NCI-H1417 (cell line): ENCODE results near the gene ABHD1.

Experiments used
- DNase-seq, 3 experiments: peaks; one replicate each; lab custom pipeline; 2025; lab: John Stamatoyannopoulos, UW

ABHD1 gene

GRCh38 chr2:27086724-27087593 is 36.7 kb upstream of the ABHD1 start, which contains the start of gene KHK:
Gene KHK (plus strand): TSS chr2:27086772. CDS start chr2:27087260, 488 bp downstream.
- DNase-seq = peak; percentile 71 to 92 (median 90)

- DNase-seq = no peak
Observed at GRCh38 chr2:27087823-27088410, 35.7 kb upstream of the ABHD1 start.

DNA sequence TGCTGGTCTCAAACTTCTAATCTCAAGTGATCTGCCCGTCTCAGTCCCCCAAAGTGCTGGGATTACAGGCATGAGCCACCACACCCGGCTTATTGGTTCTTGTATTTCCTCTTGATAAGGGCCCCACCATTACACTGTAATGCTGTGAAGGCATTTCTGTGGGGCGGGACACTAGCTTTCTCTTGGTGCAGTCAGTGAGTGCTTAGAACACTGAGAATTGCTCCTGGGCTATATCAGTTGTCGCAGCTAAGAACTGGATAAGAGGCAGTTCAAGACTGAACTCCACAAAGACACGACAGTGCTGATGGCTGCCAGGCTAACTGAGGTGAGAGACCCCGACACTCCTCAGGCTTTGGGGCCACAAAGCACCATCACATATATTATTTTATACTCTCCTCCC is 35.0 kb upstream of the ABHD1 start:
- no peak for DNase-seq

- DNase-seq = no peak
Observed at GRCh38 chr2:27089111-27089954, 34.3 kb upstream of the ABHD1 start.

DNA sequence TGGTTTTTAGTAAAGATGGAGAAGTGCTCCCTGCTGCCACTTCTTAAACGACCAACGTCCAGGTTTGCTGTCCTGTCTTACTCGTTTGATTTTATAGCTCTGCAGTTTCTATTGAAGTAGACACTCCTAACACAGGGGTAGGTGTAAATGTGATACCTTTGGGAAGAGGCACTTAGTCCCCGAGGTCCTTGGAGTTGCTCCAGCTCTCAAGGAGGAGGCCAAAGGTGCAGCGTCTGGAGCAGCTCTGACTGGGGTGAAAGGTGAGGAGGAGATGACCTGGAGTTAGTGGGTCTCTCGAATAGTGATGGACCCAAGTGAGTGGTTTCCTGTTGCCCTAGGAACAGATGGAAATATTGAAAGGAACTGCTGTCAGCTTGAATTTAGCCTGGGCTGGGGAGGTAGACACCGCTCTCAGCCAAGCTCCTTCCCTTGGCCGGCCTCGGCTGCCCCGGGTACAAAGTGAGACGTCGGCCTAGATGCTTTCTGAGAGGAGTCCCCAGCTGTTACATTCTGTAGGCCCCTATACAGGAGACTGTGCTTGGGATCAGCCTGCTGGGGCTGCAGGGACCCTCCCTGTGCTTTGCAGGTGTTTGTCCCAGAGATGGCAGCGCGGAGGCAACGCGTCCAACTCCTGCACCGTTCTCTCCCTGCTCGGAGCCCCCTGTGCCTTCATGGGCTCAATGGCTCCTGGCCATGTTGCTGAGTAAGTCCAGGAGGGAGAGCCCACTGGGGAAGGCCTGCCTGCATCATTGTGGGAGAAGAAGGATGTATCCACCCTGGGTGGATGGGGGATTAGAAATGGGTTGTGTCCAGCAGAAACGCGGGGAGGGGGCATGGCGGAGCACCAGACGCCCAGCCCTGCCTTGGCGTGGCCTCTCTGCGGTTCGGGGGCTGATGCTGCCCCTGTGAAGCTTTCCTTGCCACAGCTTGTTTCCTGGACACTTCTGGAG is 31.6 kb upstream of the ABHD1 start:
- no peak for DNase-seq

GRCh38 chr2:27092696-27093429 is 30.8 kb upstream of the ABHD1 start:
- DNase-seq = no peak

DNA sequence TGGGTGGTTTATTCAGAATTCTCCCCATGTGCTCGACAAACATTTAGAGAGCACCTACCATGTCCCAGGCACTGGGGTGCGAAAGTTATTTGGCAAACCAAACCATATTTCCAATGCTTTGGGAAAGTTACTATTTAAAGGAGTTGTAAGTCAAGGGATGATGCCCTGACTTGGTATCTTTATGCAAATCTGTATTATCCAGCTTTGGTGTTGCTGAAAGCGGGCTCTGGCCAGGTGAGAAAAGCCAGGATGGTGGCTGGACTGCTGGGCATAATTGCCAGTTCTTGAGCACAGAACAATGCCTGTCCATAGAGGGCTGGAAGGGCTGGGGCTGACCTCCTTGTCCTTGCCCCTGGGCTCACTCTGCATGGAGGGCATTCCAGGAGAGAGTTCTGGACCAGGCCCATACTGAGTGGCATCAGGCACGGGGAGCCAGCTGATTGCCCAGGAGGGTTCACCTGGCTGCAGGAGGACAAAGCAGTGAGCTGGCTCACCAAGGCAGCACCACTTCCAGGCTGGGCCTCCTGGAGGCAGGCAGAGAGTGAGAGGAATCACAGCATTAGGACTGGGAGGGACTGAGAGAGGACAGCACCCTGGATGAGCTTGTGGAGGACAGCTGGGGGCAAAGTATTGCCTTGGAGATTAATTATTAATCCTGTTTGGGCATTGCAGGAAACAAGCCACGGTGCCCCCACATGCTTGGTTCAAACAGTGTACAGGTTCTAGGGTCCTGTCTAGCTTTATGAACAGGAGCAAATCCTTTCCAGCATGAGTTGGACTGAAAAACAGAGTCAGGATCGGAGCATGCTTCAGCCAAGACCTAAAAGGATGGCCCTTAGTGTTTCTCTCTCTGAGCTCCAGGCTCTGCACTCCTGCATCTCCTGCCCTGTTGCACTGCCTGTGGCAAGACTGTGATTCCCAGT is 29.9 kb upstream of the ABHD1 start:
- no peak for DNase-seq

DNA sequence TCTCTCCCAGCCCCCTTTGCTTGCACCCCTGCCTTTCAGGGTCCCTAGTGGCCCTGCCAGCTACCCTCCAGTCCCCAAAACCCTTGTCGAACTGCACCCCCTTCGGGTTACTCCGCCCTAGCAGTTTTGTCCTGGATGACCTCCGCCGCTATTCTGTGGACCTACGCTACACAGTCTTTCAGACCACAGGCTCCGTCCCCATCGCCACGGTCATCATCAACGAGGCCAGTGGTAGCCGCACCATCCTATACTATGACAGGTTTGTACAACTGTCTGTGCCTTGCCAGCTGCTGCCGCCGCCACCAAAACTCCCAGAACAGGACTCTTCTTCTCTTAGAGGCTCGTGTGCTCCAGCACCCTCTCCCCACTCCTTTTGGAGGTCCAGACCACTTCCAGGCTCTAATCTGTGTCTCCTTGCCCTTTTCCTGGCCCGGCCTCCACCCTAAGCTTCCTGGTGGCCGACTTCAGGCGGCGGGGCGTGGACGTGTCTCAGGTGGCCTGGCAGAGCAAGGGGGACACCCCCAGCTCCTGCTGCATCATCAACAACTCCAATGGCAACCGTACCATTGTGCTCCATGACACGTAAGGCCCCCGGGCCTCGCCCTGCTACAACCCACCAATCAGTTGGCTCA is 29.1 kb upstream of the ABHD1 start:
- DNase-seq = no peak

GRCh38 chr2:27095427-27095744 is 28.2 kb upstream of the ABHD1 start:
- DNase-seq = no peak

- peak; percentile 23 to 59 (median 43) for DNase-seq
Observed at GRCh38 chr2:27095745-27096651, 27.6 kb upstream of the ABHD1 start.

GRCh38 chr2:27096748-27097297 is 26.8 kb upstream of the ABHD1 start:
- no peak for DNase-seq

GRCh38 chr2:27097341-27097740 is 26.3 kb upstream of the ABHD1 start:
- DNase-seq = no peak

- no peak for DNase-seq
Observed at GRCh38 chr2:27099334-27099955, 24.2 kb upstream of the ABHD1 start.

DNA sequence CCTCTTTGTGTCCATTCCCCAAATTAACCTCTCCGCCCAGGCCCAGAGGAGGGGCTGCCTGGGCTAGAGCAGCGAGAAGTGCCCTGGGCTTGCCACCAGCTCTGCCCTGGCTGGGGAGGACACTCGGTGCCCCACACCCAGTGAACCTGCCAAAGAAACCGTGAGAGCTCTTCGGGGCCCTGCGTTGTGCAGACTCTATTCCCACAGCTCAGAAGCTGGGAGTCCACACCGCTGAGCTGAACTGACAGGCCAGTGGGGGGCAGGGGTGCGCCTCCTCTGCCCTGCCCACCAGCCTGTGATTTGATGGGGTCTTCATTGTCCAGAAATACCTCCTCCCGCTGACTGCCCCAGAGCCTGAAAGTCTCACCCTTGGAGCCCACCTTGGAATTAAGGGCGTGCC is 23.6 kb upstream of the ABHD1 start:
- no peak for DNase-seq

DNA sequence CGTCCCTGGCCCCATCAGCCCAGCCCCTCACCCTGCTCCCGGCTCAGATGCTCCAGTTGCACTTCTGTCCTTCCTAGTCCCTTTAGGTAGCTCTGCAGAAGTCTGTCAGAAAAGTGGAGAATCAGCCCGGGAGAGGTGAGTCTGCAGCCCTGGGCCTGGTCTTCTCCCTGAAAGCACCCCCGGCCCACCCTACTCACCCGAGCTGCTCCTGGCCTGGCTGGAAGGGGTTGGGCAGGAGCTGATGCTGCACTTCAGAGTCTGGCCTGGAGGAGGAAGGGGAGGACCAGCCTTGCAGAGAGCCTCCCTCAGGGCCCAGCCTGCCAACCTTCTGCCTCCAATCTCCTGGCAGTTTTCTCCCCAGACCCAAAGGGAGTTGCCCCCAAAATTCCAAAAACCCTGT is 21.3 kb upstream of the ABHD1 start:
- DNase-seq = no peak

GRCh38 chr2:27105981-27106380 is 17.6 kb upstream of the ABHD1 start:
- no peak for DNase-seq

DNA sequence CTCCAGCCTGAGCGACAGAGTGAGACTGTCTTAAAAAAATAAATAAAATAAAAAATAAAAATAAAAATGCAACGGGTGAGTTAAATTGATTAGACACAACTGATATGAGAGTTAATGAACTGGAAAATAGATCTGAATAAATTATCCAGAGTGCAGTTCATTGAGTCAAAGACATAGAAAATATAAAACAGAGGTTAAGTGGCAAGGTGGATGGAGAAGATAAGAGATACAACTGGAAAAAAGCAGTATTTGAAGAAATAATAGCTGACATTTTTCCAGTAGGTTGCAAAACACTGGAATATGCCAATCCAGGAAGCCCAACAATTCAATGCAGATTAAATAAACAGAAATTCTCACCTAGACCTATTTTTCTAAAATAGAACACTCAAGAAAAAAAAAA is 15.4 kb upstream of the ABHD1 start:
- no peak for DNase-seq
